ENCODE results near the gene MYRIP.

GRCh38 chr3:40016391-40016790 is 207.0 kb downstream of the MYRIP start:
- TF ChIP-seq, protein P1, sequence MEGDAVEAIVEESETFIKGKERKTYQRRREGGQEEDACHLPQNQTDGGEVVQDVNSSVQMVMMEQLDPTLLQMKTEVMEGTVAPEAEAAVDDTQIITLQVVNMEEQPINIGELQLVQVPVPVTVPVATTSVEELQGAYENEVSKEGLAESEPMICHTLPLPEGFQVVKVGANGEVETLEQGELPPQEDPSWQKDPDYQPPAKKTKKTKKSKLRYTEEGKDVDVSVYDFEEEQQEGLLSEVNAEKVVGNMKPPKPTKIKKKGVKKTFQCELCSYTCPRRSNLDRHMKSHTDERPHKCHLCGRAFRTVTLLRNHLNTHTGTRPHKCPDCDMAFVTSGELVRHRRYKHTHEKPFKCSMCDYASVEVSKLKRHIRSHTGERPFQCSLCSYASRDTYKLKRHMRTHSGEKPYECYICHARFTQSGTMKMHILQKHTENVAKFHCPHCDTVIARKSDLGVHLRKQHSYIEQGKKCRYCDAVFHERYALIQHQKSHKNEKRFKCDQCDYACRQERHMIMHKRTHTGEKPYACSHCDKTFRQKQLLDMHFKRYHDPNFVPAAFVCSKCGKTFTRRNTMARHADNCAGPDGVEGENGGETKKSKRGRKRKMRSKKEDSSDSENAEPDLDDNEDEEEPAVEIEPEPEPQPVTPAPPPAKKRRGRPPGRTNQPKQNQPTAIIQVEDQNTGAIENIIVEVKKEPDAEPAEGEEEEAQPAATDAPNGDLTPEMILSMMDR (IDR thresholded peaks at IDR 0.05) = no peak
- no peak for TF ChIP-seq POLR2A (IDR thresholded peaks at IDR 0.05)

Data from uterus (tissue), 2 donors.